ENCODE results near the gene PBX1.

Gene PBX1

DNA sequence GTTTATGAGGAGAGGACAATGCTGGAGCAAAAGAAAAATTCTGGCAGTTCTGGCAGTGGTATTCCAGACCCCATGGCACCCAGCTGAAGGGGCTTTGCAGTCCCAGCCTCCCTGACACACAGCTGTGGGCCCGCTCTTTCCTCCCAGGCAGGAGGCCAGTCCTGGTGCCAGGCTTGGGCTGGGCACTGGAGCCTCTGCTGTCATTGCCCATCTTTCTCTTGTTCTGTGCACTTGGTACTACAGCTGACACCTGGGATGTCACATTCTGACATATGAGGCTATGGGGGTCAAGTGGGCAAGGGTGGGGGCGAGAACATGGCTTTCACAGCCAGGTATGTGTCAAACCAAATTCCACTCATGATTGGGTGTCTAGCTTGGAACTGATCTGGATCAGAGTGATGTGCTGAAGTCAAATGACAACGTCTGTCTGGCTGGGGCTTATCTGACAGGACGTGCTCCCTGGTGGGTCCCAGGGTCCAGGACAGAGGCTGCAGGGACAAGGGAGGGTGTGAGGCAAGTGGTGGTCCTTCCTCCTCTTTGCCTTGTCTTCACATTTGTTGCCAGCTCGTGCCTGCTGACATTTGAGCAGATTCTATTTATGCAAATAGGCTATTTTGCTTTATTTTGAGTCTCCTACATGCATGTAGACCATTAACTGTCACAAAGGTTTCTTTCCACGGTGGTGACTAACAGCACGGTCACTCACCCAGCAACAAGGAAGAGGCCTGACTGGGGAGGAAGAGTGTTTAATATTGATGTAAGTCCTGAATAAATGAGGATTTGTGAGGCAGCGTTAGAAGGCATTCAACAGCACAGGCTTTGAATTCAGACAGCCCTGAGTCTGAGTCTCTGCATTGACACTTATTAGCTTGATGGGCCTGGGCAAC is 336.3 kb downstream of the PBX1 start:
- DNase-seq: no peak

DNA sequence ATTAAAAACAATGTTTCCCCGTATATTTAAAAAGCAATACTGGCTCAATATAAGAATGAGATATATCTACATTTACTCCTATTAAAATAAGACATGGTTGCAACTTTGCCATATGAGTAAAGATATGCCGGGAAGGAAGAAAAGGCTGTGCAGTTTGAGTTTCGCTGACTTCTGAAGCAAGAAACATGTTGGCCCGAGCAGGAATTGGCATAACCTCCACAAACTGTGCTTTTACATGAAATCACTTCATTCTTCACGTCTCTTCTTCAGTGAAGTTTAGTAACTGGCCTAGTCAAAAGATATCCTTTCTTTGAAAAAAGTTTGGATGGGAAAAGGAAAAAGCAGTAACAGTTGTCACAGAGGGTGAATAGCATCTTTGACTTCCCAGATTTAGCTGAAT is 342.0 kb downstream of the PBX1 start:
- no peak for DNase-seq
